Gastrocnemius medialis (tissue), 4 donors: ENCODE data around the gene SPDYE1. TPM values are rescaled to one million over a fixed set of nuclear protein-coding genes. Genes with fewer than 3 reads are reported as not detected.

Source experiments
- ATAC-seq, 2 donors: fragments of 150-250 bp; one replicate each; pipeline ENCODE4 v1.9.1; 2016
- DNase-seq, 2 donors: peaks; one replicate each; pipeline ENCODE4 v3.0.0-alpha.2; 2019
- H3K27ac ChIP-seq, 4 donors: fragments of 200-600 bp; sonication (generic); 1 replicate in 1 of 4; 2 replicates in 3 of 4; pipeline ENCODE4 v1.5.1; 2016 to 2018; ENCODE audit warnings: mild to moderate bottlenecking in 2 of 4, moderate library complexity in 1 of 4
- H3K27me3 ChIP-seq, 3 donors: fragments of 200-600 bp; sonication (generic) in 2 of 3; 1 replicate in 1 of 3; 2 replicates in 2 of 3; pipeline versions ENCODE4 v1.5.1 to v1.6.0; 2016 to 2019; ENCODE audit warnings: mild to moderate bottlenecking in 1 of 3, moderate library complexity in 1 of 3
- H3K36me3 ChIP-seq, 2 donors: fragments of 200-600 bp; sonication (generic) in 1 of 2; one replicate each; pipeline ENCODE4 v1.5.1; 2017 to 2018
- H3K4me1 ChIP-seq, 2 donors: fragments of 200-600 bp; sonication (generic) in 1 of 2; one replicate each; pipeline ENCODE4 v1.5.1; 2016 to 2017; ENCODE audit warnings: mild to moderate bottlenecking in 2 of 2
- H3K4me3 ChIP-seq, 4 donors: fragments of 200-600 bp; sonication (generic) in 3 of 4; 1 replicate in 1 of 4; 2 replicates in 3 of 4; pipeline ENCODE4 v1.5.1; 2016 to 2019; ENCODE audit warnings: mild to moderate bottlenecking in 2 of 4
- H3K9me3 ChIP-seq, 3 donors: fragments of 200-600 bp; sonication (generic) in 2 of 3; 1 replicate in 1 of 3; 2 replicates in 2 of 3; pipeline ENCODE4 v1.5.1; 2016 to 2019
- CTCF ChIP-seq, 5 experiments: fragments of 450-650 bp in 3 of 5; fragments of 200-600 bp in 2 of 5; sonication (generic) in 2 of 5; IDR thresholded peaks in 4 of 5; conservative IDR thresholded peaks in 1 of 5; 1 replicate in 4 of 5; 2 replicates in 1 of 5; pipeline ENCODE4 v1.5.1; 2016 to 2019; ENCODE audit warnings: antibody characterized with exemption in 5 of 5, mild to moderate bottlenecking in 3 of 5, moderate library complexity in 3 of 5
- POLR2A ChIP-seq, 2 donors: fragments of 450-650 bp; IDR thresholded peaks; one replicate each; pipeline ENCODE4 v1.6.1; 2017; ENCODE audit warnings: antibody characterized with exemption in 2 of 2, mild to moderate bottlenecking in 2 of 2, moderate library complexity in 2 of 2
- in situ Hi-C, 4 donors: fragments of 200-750 bp; cut with MboI; loops; one replicate each; pipeline versions ENCODE4 v1.15.0 to v1.8.0; 2017; ENCODE audit warnings: low sequenced_read_pairs in 4 of 4
- intact Hi-C: fragments of 100-400 bp; cut with DNase I; formaldehyde crosslinking; loops from one replicate; pipeline ENCODE4 v1.15.1; 2023; ENCODE audit warnings: low total_unique reads
- total RNA-seq, 4 donors: library from RNA; depleted of rRNA; stranded (reverse); fragments of >200 nt; gene quantifications; one replicate each; pipeline versions ENCODE4 v1.1.0 to v1.2.3, GENCODE V29; 2016

The SPDYE1 gene
- total RNA-seq, 4 donors from 2014 or later, result not detected

GRCh38 chr7:44051611-44052220 lies 54.0 kb downstream of the SPDYE1 start:
- Histone ChIP-seq H3K36me3 (peaks cover 0 to 59% of the 10 kb centered on the region in 2 donors), H3K27me3 (no peaks in the 10 kb centered on the region), H3K27ac (peak overlapping the region in 1 of 4 donors; percentile 22), H3K4me3 (no peak overlapping the region), H3K9me3 (no peaks in the 10 kb centered on the region), H3K4me1 (peaks cover 2 to 11% of the 10 kb centered on the region in 2 donors)
- DNase-seq, result no peak
- ATAC-seq, result no peak
- intact Hi-C loops (no loop called here), in situ Hi-C loops (no loop called here)
- TF ChIP-seq CTCF (IDR thresholded peaks at IDR 0.05 in 4 of 5, conservative IDR thresholded peaks at IDR 0.05 in 1 of 5) (no peak), POLR2A (IDR thresholded peaks at IDR 0.05) (no peak)

GRCh38 chr7:44052771-44053365 lies 55.2 kb downstream of the SPDYE1 start:
- H3K9me3 ChIP-seq, result no peaks in the 10 kb centered on the region
- peaks cover 0 to 66% of the 10 kb centered on the region in 2 donors for H3K36me3 ChIP-seq
- H3K27ac ChIP-seq, result no peak overlapping the region
- intact Hi-C loops (no loop called here), in situ Hi-C loops (no loop called here)
- peaks cover 5 to 11% of the 10 kb centered on the region in 2 donors for H3K4me1 ChIP-seq
- TF ChIP-seq CTCF (IDR thresholded peaks at IDR 0.05 in 4 of 5, conservative IDR thresholded peaks at IDR 0.05 in 1 of 5) (no peak), POLR2A (IDR thresholded peaks at IDR 0.05) (no peak)
- DNase-seq (no peak), ATAC-seq (no peak)
- no peaks in the 10 kb centered on the region for H3K27me3 ChIP-seq
- no peak overlapping the region for H3K4me3 ChIP-seq

GRCh38 chr7:44056681-44057080 lies 59.0 kb downstream of the SPDYE1 start:
- ATAC-seq, result no peak
- peaks cover 0 to 78% of the 10 kb centered on the region in 2 donors for H3K36me3 ChIP-seq
- H3K4me1 ChIP-seq, result peaks cover 8 to 9% of the 10 kb centered on the region in 2 donors
- H3K27ac ChIP-seq, result peak overlapping the region in 1 of 4 donors; percentile 39
- no peak overlapping the region for H3K4me3 ChIP-seq
- H3K27me3 ChIP-seq, result no peaks in the 10 kb centered on the region
- in situ Hi-C loops, result no loop called here
- no peak for TF ChIP-seq POLR2A (IDR thresholded peaks at IDR 0.05)
- TF ChIP-seq CTCF (IDR thresholded peaks at IDR 0.05 in 4 of 5, conservative IDR thresholded peaks at IDR 0.05 in 1 of 5), result no peak
- H3K9me3 ChIP-seq, result no peaks in the 10 kb centered on the region
- intact Hi-C loops, result no loop called here
- DNase-seq, result peak in 1 of 2 donors; percentile 12

- ATAC-seq (no peak), DNase-seq (peak in 1 of 2 donors; percentile 12)
- Histone ChIP-seq H3K4me3 (no peak overlapping the region), H3K4me1 (peaks cover 12 to 13% of the 10 kb centered on the region in 2 donors), H3K27ac (peak overlapping the region in 2 of 4 donors; percentile 14 to 39), H3K27me3 (no peaks in the 10 kb centered on the region), H3K9me3 (no peaks in the 10 kb centered on the region), H3K36me3 (peaks cover 0 to 73% of the 10 kb centered on the region in 2 donors)
- in situ Hi-C loops, result no loop called here
- TF ChIP-seq POLR2A (IDR thresholded peaks at IDR 0.05) (no peak), CTCF (IDR thresholded peaks at IDR 0.05 in 4 of 5, conservative IDR thresholded peaks at IDR 0.05 in 1 of 5) (no peak)
- intact Hi-C loops, result no loop called here
Observed at GRCh38 chr7:44057181-44057848, 59.6 kb downstream of the SPDYE1 start.
